ENCODE results near the gene UFC1. TPM values are rescaled to one million over a fixed set of nuclear protein-coding genes. Genes with fewer than 3 reads are reported as not detected.

Gene UFC1
- total RNA-seq, 4 donors from 2014 or later, result 41.8 to 109 (median 65.4) TPM

GRCh38 chr1:161199506-161200139 is 45.8 kb downstream of the UFC1 start:
- TF ChIP-seq, protein P1, sequence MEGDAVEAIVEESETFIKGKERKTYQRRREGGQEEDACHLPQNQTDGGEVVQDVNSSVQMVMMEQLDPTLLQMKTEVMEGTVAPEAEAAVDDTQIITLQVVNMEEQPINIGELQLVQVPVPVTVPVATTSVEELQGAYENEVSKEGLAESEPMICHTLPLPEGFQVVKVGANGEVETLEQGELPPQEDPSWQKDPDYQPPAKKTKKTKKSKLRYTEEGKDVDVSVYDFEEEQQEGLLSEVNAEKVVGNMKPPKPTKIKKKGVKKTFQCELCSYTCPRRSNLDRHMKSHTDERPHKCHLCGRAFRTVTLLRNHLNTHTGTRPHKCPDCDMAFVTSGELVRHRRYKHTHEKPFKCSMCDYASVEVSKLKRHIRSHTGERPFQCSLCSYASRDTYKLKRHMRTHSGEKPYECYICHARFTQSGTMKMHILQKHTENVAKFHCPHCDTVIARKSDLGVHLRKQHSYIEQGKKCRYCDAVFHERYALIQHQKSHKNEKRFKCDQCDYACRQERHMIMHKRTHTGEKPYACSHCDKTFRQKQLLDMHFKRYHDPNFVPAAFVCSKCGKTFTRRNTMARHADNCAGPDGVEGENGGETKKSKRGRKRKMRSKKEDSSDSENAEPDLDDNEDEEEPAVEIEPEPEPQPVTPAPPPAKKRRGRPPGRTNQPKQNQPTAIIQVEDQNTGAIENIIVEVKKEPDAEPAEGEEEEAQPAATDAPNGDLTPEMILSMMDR (IDR thresholded peaks at IDR 0.05; ENCODE audit: low read depth), result no peak

DNA sequence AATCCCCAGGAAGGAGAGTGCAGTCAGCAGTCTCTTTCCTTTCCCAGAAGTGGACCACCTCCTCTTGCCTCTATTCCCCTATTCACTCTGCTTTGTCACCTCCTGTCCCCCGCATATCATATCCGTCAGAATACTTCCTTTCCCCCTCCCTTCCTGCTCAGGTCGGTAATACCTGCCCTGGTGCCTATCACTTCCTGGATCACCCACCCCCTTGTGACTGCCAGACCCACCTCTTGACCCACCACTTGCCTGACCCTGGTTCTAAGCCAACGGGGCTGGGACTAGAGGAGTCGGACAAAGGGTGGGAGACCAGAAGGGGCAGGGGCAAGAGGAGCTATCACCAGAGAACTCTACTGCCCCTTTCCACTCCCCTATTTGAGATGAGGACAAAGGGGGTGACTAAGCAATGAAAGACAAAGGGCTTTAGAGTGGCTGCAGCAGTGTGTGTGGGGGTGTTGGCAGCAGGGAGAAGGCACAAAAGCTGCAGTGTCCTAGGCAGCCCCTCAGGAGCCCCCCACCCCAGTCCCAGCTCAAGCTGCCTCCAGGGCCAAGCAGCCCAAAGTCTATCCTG is 46.7 kb downstream of the UFC1 start:
- TF ChIP-seq, protein P1 (IDR thresholded peaks at IDR 0.05; ENCODE audit: low read depth), result no peak

DNA sequence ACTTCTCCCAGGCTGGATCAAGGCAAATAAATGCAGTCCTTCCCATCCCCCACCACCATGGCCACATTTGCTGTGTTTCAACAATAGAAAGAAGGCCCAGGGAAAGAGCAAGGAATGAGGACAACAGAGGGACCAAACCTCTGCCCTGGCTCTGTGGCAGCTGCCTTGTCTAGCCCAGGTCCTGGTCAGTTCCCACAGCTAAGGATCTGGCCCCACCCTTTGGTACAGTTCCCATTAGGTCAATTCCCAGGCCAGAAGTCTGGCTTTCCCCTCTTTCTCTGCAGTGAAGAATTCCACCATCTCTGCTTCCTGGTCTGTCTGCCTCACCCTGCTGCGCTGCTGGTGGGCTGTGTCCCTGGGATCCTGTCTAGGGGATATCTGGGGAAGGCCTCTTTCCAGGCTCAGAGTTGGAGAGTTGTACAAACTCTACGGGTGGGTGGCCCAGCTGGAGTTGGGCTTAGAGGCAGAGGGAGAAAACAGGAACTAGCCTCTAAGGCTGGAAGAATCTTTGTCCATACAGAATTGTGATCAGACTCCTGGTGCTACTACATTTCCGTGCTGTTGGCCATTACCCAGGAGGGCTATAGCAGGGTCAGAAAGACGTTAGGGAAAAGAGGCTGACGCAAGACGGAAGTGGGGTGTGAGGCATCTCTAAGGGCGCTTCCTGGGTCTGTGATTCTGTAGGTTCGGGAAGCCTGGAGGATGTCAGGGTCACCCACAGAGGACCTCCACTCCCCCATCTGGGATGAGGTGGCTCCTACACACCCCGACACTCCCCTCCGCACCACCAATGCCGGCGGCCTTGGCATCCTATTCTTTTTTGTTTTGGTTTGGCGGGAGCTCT is 47.4 kb downstream of the UFC1 start:
- TF ChIP-seq, protein P1 (IDR thresholded peaks at IDR 0.05; ENCODE audit: low read depth), result no peak

DNA sequence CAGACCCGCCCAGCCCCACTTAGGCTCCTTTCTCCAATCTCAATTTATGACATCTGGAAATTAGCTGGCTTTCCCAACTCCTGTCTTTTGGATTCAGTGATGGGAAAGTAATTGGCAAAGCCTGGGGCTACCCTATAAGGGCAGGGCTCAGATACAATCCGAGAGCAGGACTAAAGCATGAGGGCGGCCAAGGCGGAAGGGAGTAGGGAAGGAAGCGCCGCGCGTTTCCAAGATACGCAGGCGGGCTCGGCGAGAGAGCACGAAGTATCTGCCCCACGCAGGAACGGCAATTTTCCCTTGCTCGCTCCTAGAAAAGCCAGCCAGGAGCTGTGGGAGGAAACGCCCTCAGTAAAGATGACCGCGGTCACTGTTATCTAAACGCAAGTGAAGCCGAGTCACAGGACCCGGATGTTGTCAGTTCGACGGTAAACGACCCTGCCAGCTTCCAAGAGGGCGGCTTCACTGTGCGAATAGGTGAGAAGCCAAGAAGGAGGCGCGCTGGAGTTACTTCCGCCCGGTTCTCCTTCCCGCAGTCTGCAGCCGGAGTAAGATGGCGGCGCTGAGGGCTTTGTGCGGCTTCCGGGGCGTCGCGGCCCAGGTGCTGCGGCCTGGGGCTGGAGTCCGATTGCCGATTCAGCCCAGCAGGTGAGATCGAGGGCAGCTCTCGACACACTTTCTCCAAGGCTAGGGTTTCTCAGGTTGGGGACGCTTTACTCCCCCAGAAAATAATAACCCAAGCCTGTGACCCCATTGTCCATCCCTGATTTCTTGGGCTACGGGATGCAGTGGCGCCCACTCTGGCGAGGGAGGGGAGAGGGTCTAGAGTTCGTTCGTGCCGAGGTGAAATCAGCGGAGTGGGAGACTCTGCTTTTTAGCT is 48.3 kb downstream of the UFC1 start, which contains the start of gene NDUFS2:
NDUFS2 (plus strand) TSS at position 532 of the 877 bp plus-strand sequence; CDS start at position 551, 19 bp downstream.
- TF ChIP-seq, protein P1 (IDR thresholded peaks at IDR 0.05; ENCODE audit: low read depth), result no peak

DNA sequence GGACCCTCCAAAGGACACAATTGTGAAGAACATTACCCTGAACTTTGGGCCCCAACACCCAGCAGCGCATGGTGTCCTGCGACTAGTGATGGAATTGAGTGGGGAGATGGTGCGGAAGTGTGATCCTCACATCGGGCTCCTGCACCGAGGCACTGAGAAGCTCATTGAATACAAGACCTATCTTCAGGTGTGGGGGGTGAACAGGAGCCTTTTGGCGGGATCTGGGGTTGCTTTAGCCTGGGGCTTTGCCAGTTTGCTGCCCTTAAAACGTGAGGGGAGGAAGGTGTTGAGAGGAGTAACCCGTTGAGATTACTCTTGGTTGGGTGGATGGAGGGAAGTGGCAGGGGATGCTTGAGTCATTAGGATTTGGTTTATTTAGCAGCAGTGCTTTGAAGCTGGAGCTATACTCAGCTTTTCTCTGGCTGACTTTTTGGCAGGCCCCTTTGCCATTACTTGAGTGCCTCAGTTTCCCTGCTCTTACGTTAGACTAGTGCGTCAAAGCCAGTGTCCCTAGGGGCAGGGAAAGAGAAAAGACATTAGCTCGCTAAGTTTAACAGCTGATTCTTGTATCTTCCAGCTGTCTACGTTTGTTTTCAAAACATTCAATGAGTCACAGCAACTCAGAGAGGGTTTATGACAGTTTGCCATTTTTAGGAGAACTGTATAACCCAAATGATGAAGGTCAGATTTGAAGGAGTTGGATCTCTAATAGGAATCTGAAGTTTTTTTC is 52.8 kb downstream of the UFC1 start:
- TF ChIP-seq, protein P1 (IDR thresholded peaks at IDR 0.05; ENCODE audit: low read depth), result no peak

GRCh38 chr1:161207173-161207572 is 53.4 kb downstream of the UFC1 start:
- TF ChIP-seq, protein P1 (IDR thresholded peaks at IDR 0.05; ENCODE audit: low read depth), result no peak

Small RNA genes lying within 50 kb of the gene (small RNA-seq; reads per million reads assigned to genes)
- gene RF01225, result not detected

Other genes with a start within 250 kb of the UFC1 start
- gene ITLN2, start 199.2 kb upstream of the UFC1 start, total RNA-seq, result not detected
- 100 to 1,000 TPM in 1 of 4 donors, 10 to 100 TPM in 3; 38.6 to 133 (median 51.5) TPM for gene F11R, start 132.8 kb upstream of the UFC1 start, total RNA-seq
- 10 to 100 TPM in 3 of 4 donors, 1 to 10 TPM in 1; 8.6 to 65.4 (median 43.8) TPM for gene TSTD1, start 115.0 kb upstream of the UFC1 start, total RNA-seq
- gene USF1, start 108.0 kb upstream of the UFC1 start, total RNA-seq, result 10 to 100 TPM; 40.1 to 81.4 (median 74.9) TPM
- 10 to 100 TPM in 3 of 4 donors, 1 to 10 TPM in 1; 6.0 to 46.9 (median 17.6) TPM for gene ARHGAP30, start 84.1 kb upstream of the UFC1 start, total RNA-seq
- gene NECTIN4, start 64.4 kb upstream of the UFC1 start, total RNA-seq, result 1 to 10 TPM in 1 of 4 donors, under 1 TPM in 1, not detected in 2; 0.22 to 2.4 TPM
- gene KLHDC9, start 55.6 kb upstream of the UFC1 start, total RNA-seq, result 1 to 10 TPM in 2 of 4 donors, under 1 TPM in 1, not detected in 1; 0.68 to 4.8 (median 1.7) TPM
- gene PFDN2, start 35.9 kb upstream of the UFC1 start, total RNA-seq, result 10 to 100 TPM; 35.0 to 57.1 (median 42.5) TPM
- 10 to 100 TPM; 20.4 to 41.1 (median 35.3) TPM for gene NIT1, start 35.9 kb upstream of the UFC1 start, total RNA-seq
- gene DEDD, start 21.3 kb upstream of the UFC1 start, total RNA-seq, result 10 to 100 TPM; 25.2 to 36.8 (median 36.4) TPM
- 10 to 100 TPM in 2 of 4 donors, 1 to 10 TPM in 2; 8.8 to 19.6 (median 11.0) TPM for gene USP21, start 5.5 kb downstream of the UFC1 start, total RNA-seq
- gene PPOX, start 12.4 kb downstream of the UFC1 start, total RNA-seq, result 10 to 100 TPM in 3 of 4 donors, 1 to 10 TPM in 1; 7.7 to 28.4 (median 17.8) TPM
- 10 to 100 TPM; 11.7 to 25.3 (median 19.8) TPM for gene B4GALT3, start 23.5 kb downstream of the UFC1 start, total RNA-seq
- 10 to 100 TPM; 16.8 to 79.3 (median 33.9) TPM for gene ADAMTS4, start 45.1 kb downstream of the UFC1 start, total RNA-seq
- 100 to 1,000 TPM in 2 of 4 donors, 10 to 100 TPM in 2; 74.7 to 125 (median 106) TPM for gene NDUFS2, start 48.4 kb downstream of the UFC1 start, total RNA-seq
- gene FCER1G, start 61.3 kb downstream of the UFC1 start, total RNA-seq, result 100 to 1,000 TPM in 3 of 4 donors, 10 to 100 TPM in 1; 39.6 to 510 (median 152) TPM
- not detected for gene APOA2, start 69.7 kb downstream of the UFC1 start, total RNA-seq
- 10 to 100 TPM in 2 of 4 donors, 1 to 10 TPM in 2; 7.5 to 10.6 (median 9.9) TPM for gene TOMM40L, start 72.1 kb downstream of the UFC1 start, total RNA-seq
- not detected for gene NR1I3, start 84.2 kb downstream of the UFC1 start, total RNA-seq
- gene PCP4L1, start 104.8 kb downstream of the UFC1 start, total RNA-seq, result not detected
- gene MPZ, start 156.0 kb downstream of the UFC1 start, total RNA-seq, result 1 to 10 TPM; 2.4 to 7.8 (median 3.9) TPM
- 10 to 100 TPM; 27.1 to 41.8 (median 34.4) TPM for gene SDHC, start 160.4 kb downstream of the UFC1 start, total RNA-seq
- gene CFAP126, start 213.9 kb downstream of the UFC1 start, total RNA-seq, result not detected